ENCODE data around the gene IL1F10.

IL1F10 gene

DNA sequence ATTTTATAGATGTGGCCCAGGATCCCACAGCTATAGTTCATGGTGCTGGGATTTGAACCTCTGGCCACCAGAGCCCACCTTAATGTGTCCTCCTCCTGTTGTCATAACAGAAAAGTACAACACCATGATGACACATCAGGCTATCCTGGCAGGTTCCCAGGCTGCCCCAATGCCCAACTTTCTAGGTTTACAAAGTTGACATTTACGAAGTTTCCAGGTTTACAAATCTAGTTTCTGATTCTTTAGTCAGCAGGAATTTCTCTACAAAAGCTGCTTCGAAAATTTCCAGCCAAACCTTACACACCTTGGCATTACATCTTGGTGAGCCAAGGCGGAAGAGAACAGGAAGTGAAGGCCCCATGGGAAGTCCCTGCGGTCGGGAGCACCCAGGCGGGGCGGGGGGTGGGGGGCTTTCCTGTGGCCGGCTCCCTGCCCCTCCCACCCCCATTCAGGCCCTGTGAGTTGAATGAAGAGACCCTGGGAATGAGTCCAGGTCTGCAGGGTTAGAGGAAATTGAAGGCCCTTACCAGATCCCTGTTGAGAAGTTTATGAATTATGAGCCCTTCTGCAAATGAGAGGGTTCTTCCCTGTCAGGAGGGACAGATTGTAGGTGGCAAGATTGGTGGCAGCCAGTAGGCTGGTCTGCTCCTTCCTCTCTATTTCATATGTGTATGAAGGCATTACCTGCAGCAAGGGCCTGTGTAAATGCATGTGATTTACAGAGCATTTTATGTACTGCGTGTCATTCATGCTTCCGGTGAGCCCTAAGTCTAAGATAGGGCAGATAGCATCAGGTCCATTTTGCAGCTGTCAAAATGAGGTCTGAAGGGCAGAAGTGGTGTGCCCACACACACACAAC is 48.6 kb downstream of the IL1F10 start:
- H3K4me3 ChIP-seq (ENCODE audit: low read depth, low read length), result no peak overlapping the region
- DNase-seq (ENCODE audit: low read depth), result no peak
- TF ChIP-seq, protein P1, sequence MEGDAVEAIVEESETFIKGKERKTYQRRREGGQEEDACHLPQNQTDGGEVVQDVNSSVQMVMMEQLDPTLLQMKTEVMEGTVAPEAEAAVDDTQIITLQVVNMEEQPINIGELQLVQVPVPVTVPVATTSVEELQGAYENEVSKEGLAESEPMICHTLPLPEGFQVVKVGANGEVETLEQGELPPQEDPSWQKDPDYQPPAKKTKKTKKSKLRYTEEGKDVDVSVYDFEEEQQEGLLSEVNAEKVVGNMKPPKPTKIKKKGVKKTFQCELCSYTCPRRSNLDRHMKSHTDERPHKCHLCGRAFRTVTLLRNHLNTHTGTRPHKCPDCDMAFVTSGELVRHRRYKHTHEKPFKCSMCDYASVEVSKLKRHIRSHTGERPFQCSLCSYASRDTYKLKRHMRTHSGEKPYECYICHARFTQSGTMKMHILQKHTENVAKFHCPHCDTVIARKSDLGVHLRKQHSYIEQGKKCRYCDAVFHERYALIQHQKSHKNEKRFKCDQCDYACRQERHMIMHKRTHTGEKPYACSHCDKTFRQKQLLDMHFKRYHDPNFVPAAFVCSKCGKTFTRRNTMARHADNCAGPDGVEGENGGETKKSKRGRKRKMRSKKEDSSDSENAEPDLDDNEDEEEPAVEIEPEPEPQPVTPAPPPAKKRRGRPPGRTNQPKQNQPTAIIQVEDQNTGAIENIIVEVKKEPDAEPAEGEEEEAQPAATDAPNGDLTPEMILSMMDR (IDR thresholded peaks at IDR 0.05; ENCODE audit: low read depth, low read length, missing control alignments), result no peak

DNA sequence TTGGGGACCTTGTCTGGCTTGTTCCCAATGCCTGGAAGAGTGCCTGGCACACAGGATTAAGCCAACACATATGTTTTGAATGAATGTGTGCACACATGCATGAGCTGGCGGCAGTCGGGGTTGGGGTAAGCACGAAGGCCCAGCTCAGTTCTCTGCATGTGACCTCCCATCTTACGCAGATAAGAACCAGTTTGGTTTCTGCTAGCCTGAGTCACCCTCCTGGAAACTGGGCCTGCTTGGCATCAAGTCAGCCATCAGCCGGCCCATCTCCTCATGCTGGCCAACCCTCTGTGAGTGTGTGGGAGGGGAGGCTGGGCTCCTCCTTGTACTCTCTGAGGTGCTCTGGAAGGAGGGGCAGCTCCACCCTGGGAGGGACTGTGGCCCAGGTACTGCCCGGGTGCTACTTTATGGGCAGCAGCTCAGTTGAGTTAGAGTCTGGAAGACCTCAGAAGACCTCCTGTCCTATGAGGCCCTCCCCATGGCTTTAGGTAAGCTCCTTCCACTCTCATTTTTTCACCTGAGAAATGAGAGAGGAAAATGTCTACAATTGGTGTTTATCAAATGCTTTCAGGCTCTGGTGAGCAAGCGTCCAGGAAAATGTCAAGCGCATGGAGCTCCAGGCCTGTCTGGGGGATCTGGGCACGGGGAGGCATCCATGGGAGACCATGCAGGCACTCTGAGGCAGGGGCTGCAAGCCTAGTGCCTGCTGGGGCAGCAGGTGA is 49.9 kb downstream of the IL1F10 start:
- H3K4me3 ChIP-seq (ENCODE audit: low read depth, low read length), result no peak overlapping the region
- TF ChIP-seq, protein P1 (IDR thresholded peaks at IDR 0.05; ENCODE audit: low read depth, low read length, missing control alignments), result no peak
- no peak for DNase-seq (ENCODE audit: low read depth)

DNA sequence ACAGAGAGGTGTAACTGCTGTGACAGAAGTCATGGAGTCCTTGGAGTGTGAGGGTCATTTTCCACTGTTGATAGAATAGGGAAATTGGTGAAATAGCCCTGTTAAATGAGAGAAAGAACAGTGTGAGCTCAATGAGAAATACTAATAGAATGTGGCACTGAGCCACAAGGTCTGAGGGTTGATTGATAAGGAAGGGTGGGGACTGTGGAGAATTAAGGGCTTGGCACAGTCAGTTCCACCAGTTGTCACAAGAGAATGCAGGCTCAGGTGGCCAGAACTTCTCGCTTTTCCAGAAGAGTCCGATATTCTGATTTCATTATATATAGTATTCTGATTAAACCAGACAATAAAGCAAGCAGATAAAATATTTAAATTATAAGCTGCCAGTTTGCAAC is 50.5 kb downstream of the IL1F10 start:
- no peak for DNase-seq (ENCODE audit: low read depth)

DNA sequence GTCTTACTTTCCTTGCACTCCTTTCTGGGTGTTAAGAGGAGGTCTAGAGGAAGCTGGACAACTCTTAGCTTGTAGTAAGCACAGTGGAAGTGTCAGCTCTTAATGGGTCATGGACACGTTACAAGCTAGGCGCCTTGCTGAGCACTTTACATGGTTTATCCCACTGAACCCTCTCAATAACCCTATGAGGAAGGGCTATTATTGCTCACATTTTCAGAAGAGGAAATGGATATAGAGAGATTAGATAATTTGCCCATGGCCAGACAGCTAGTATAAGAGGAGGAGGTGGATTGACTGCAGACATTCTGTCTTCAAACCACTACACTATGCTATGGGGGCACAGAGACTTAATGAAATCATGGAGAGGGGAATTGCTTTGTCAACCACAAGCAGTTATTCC is 51.3 kb downstream of the IL1F10 start:
- TF ChIP-seq, protein P1 (IDR thresholded peaks at IDR 0.05; ENCODE audit: low read depth, low read length, missing control alignments), result no peak
- no peak overlapping the region for H3K4me3 ChIP-seq (ENCODE audit: low read depth, low read length)
- DNase-seq (ENCODE audit: low read depth), result no peak

More for the DNA sequence above, 50.5 kb downstream of the IL1F10 start:
- TF ChIP-seq, protein P1 (IDR thresholded peaks at IDR 0.05; ENCODE audit: low read depth, low read length, missing control alignments), result no peak
- no peak overlapping the region for H3K4me3 ChIP-seq (ENCODE audit: low read depth, low read length)

DNA sequence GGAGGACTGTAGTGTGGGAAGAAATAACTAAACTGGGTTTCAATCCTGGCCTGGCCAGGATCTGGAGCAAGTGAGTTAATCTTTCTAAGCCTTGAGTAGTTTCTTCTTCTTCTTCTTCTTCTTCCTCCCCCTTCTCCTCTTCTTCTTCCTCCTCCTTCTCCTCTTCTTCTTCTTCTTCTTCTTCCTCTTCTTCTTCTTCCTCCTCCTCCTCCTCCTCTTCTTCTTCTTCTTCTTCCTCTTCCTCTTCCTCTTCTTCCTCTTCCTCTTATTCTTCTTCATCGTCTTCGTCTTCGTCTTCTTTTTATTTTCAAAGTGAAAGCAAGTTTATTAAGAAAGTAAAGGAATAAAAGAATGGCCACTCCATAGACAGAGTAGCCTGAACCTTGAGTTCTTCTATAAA is 53.1 kb downstream of the IL1F10 start:
- TF ChIP-seq, protein P1 (IDR thresholded peaks at IDR 0.05; ENCODE audit: low read depth, low read length, missing control alignments), result no peak

DNA sequence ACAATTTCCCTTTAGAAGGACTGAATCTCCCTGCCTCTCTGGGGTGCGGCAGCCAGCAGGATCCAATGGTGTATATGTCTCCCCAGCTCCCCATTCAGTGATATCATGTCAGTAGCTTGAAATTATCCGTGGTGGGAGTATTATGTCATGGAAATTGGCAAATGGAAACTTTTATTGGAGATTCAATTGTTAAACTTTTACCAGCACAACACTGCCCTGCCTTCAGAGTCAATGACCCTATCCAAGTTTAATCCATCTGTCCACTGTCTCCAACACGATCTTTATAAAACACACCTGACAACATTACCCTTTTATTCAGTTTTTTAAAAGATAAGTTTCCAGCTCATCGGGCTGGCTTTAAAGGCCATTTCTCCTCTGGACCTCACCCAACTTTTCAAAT is 54.6 kb downstream of the IL1F10 start:
- TF ChIP-seq, protein P1 (IDR thresholded peaks at IDR 0.05; ENCODE audit: low read depth, low read length, missing control alignments), result no peak
- H3K4me3 ChIP-seq (ENCODE audit: low read depth, low read length), result no peak overlapping the region
- no peak for DNase-seq (ENCODE audit: low read depth)

More for the DNA sequence above, 53.1 kb downstream of the IL1F10 start:
- DNase-seq (ENCODE audit: low read depth), result no peak
- H3K4me3 ChIP-seq (ENCODE audit: low read depth, low read length), result no peak overlapping the region
